Cardiac fibroblast (primary cell): ENCODE results near the gene LY6G5C.
A peak's percentile ranks its signal among the peaks of the same experiment; 100 is the strongest.

Experiments used
- DNase-seq, 2 donors: peaks; one replicate each; pipeline versions ENCODE4 v3.0.0 to v3.0.0-alpha.2; 2010; ENCODE audit warnings: low read depth in 2 of 2
- H3K4me3 ChIP-seq, 2 donors: replicated peaks in 1 of 2; 1 replicate in 1 of 2; 2 replicates in 1 of 2; pipeline ENCODE4 v1.5.1; 2011; ENCODE audit warnings: low read depth in 2 of 2, low read length in 2 of 2, mild to moderate bottlenecking in 2 of 2, moderate library complexity in 1 of 2
- CTCF ChIP-seq: IDR thresholded peaks from one replicate; pipeline ENCODE4 v1.5.1; 2011; ENCODE audit warnings: low read depth, mild to moderate bottlenecking, low read length, inconsistent platforms

LY6G5C gene

GRCh38 chr6:31697555-31697954 is 16.7 kb upstream of the LY6G5C start:
- DNase-seq = peak in 1 of 2 donors; percentile 13
- no peak overlapping the region for H3K4me3 ChIP-seq
- TF ChIP-seq CTCF = no peak

GRCh38 chr6:31693535-31693934 is 12.7 kb upstream of the LY6G5C start:
- TF ChIP-seq CTCF = no peak
- no peak for DNase-seq
- no peak overlapping the region for H3K4me3 ChIP-seq

GRCh38 chr6:31692886-31693285 is 12.0 kb upstream of the LY6G5C start:
- no peak for DNase-seq
- H3K4me3 ChIP-seq = no peak overlapping the region
- TF ChIP-seq CTCF = no peak

- DNase-seq = no peak
- no peak overlapping the region for H3K4me3 ChIP-seq
- no peak for TF ChIP-seq CTCF
Measured at GRCh38 chr6:31692353-31692752, 11.5 kb upstream of the LY6G5C start.

GRCh38 chr6:31691564-31692108 is 10.8 kb upstream of the LY6G5C start:
- DNase-seq = no peak
- H3K4me3 ChIP-seq = no peak overlapping the region
- no peak for TF ChIP-seq CTCF

- no peak overlapping the region for H3K4me3 ChIP-seq
- DNase-seq = no peak
- TF ChIP-seq CTCF = no peak
Measured at GRCh38 chr6:31691078-31691463, 10.2 kb upstream of the LY6G5C start.

GRCh38 chr6:31690231-31691077 is 9.6 kb upstream of the LY6G5C start:
- DNase-seq = no peak
- TF ChIP-seq CTCF = no peak
- H3K4me3 ChIP-seq = no peak overlapping the region
